Activated CD4-positive, alpha-beta memory T cell treated with anti-CD3 and anti-CD28 coated beads, Interleukin-2, amount 10 ng/mL, durations not matched to agents 7 days and 5 days (primary cell): ENCODE measurements around the gene UNC79. TPM values are rescaled to one million over a fixed set of nuclear protein-coding genes. Genes with fewer than 3 reads are reported as not detected.

Experiments used
- CTCF ChIA-PET: fragments of 350-600 bp; sonication (Branson Sonifier 250); formaldehyde crosslinking; loops from one replicate; lab custom pipeline; 2021; ENCODE audit warnings: antibody characterized with exemption, inconsistent platforms; lab: Charles Lee
- POLR2A ChIA-PET: fragments of 350-600 bp; sonication (Branson Sonifier 250); formaldehyde crosslinking; loops from one replicate; lab custom pipeline; 2021; ENCODE audit warnings: antibody characterized with exemption; lab: Charles Lee
- DNase-seq: peaks from one replicate; pipeline ENCODE4 v3.0.0-alpha.2; 2020
- H3K27ac Mint-ChIP-seq: one replicate; pipeline ENCODE4 v1.8.0; 2021; ENCODE audit warnings: mild to moderate bottlenecking, mixed read lengths
- H3K27me3 Mint-ChIP-seq: one replicate; pipeline ENCODE4 v1.8.0; 2021; ENCODE audit warnings: mixed read lengths
- H3K36me3 Mint-ChIP-seq: one replicate; pipeline ENCODE4 v1.8.0; 2021; ENCODE audit warnings: low read depth, mixed read lengths
- H3K4me1 Mint-ChIP-seq: one replicate; pipeline ENCODE4 v1.8.0; 2021; ENCODE audit warnings: mixed read lengths
- H3K4me3 Mint-ChIP-seq: one replicate; pipeline ENCODE4 v1.8.0; 2021; ENCODE audit warnings: mild to moderate bottlenecking, mixed read lengths
- H3K9me3 Mint-ChIP-seq: one replicate; pipeline ENCODE4 v1.8.0; 2021; ENCODE audit warnings: mixed read lengths
- total RNA-seq, 2 experiments: library from RNA; stranded (reverse); gene quantifications; one replicate each; pipeline ENCODE4 v1.2.3, GENCODE V29; 2021

Gene UNC79
- total RNA-seq, 2 experiments from 2014 or later: 0.03 TPM; not detected in 1

- Mint-ChIP-seq H3K27me3 (peaks cover 8% of the 10 kb centered on the region), H3K36me3 (no peaks in the 10 kb centered on the region), H3K4me1 (no peaks in the 10 kb centered on the region), H3K4me3 (no peak overlapping the region), H3K9me3 (no peaks in the 10 kb centered on the region), H3K27ac (no peak overlapping the region)
- DNase-seq: no peak
- POLR2A ChIA-PET: no interaction called here
- CTCF ChIA-PET: no interaction called here
These were observed 263.2 kb downstream of the UNC79 start for GRCh38 chr14:93693914-93694313.

- H3K9me3 Mint-ChIP-seq: no peaks in the 10 kb centered on the region
- DNase-seq: no peak
- H3K27me3 Mint-ChIP-seq: peaks cover 15% of the 10 kb centered on the region
- no peak overlapping the region for H3K4me3 Mint-ChIP-seq
- no peaks in the 10 kb centered on the region for H3K4me1 Mint-ChIP-seq
- POLR2A ChIA-PET: no interaction called here
- no peak overlapping the region for H3K27ac Mint-ChIP-seq
- no peaks in the 10 kb centered on the region for H3K36me3 Mint-ChIP-seq
- CTCF ChIA-PET: no interaction called here
These were observed 270.2 kb downstream of the UNC79 start for GRCh38 chr14:93700928-93701327.

- no peak for DNase-seq
- peaks cover 14% of the 10 kb centered on the region for H3K27me3 Mint-ChIP-seq
- H3K4me1 Mint-ChIP-seq: no peaks in the 10 kb centered on the region
- H3K27ac Mint-ChIP-seq: no peak overlapping the region
- ChIA-PET POLR2A (no interaction called here), CTCF (no interaction called here)
- no peaks in the 10 kb centered on the region for H3K36me3 Mint-ChIP-seq
- H3K4me3 Mint-ChIP-seq: no peak overlapping the region
- no peaks in the 10 kb centered on the region for H3K9me3 Mint-ChIP-seq
These were observed 270.8 kb downstream of the UNC79 start for GRCh38 chr14:93701562-93701961.

- H3K27ac Mint-ChIP-seq: no peak overlapping the region
- H3K4me3 Mint-ChIP-seq: no peak overlapping the region
- ChIA-PET CTCF (no interaction called here), POLR2A (no interaction called here)
- DNase-seq: no peak
- H3K36me3 Mint-ChIP-seq: no peaks in the 10 kb centered on the region
- no peaks in the 10 kb centered on the region for H3K9me3 Mint-ChIP-seq
- no peaks in the 10 kb centered on the region for H3K4me1 Mint-ChIP-seq
- peaks cover 16% of the 10 kb centered on the region for H3K27me3 Mint-ChIP-seq
These were observed 272.2 kb downstream of the UNC79 start for GRCh38 chr14:93702946-93703345.

GRCh38 chr14:93703941-93704340 lies 273.2 kb downstream of the UNC79 start:
- CTCF ChIA-PET: no interaction called here
- H3K9me3 Mint-ChIP-seq: no peaks in the 10 kb centered on the region
- peaks cover 16% of the 10 kb centered on the region for H3K27me3 Mint-ChIP-seq
- POLR2A ChIA-PET: no interaction called here
- no peaks in the 10 kb centered on the region for H3K4me1 Mint-ChIP-seq
- no peak overlapping the region for H3K4me3 Mint-ChIP-seq
- H3K36me3 Mint-ChIP-seq: no peaks in the 10 kb centered on the region
- no peak overlapping the region for H3K27ac Mint-ChIP-seq
- DNase-seq: no peak

- POLR2A ChIA-PET: no interaction called here
- CTCF ChIA-PET: no interaction called here
These were observed 274.9 kb downstream of the UNC79 start for GRCh38 chr14:93705513-93706156.

GRCh38 chr14:93706360-93706955 lies 275.7 kb downstream of the UNC79 start:
- CTCF ChIA-PET: no interaction called here
- no peaks in the 10 kb centered on the region for H3K4me1 Mint-ChIP-seq
- DNase-seq: no peak
- H3K36me3 Mint-ChIP-seq: no peaks in the 10 kb centered on the region
- no peak overlapping the region for H3K27ac Mint-ChIP-seq
- no peaks in the 10 kb centered on the region for H3K9me3 Mint-ChIP-seq
- H3K27me3 Mint-ChIP-seq: peaks cover 8% of the 10 kb centered on the region
- POLR2A ChIA-PET: no interaction called here
- H3K4me3 Mint-ChIP-seq: no peak overlapping the region

More at GRCh38 chr14:93705513-93706156, 274.9 kb downstream of the UNC79 start:
- H3K36me3 Mint-ChIP-seq: no peaks in the 10 kb centered on the region
- H3K4me1 Mint-ChIP-seq: no peaks in the 10 kb centered on the region
- DNase-seq: no peak
- H3K27me3 Mint-ChIP-seq: peaks cover 9% of the 10 kb centered on the region
- H3K27ac Mint-ChIP-seq: no peak overlapping the region
- H3K4me3 Mint-ChIP-seq: no peak overlapping the region
- H3K9me3 Mint-ChIP-seq: no peaks in the 10 kb centered on the region

- Mint-ChIP-seq H3K9me3 (no peaks in the 10 kb centered on the region), H3K36me3 (no peaks in the 10 kb centered on the region), H3K27me3 (peaks cover 5% of the 10 kb centered on the region), H3K4me1 (no peaks in the 10 kb centered on the region), H3K4me3 (no peak overlapping the region), H3K27ac (no peak overlapping the region)
- POLR2A ChIA-PET: no interaction called here
- CTCF ChIA-PET: interaction anchor here (1.0 to 1.7 kb wide), 2 partner anchors 31 to 196 kb away, joined by 3 read pairs; no protein-coding TSS in a partner anchor
- DNase-seq: no peak
These were observed 276.7 kb downstream of the UNC79 start for GRCh38 chr14:93707475-93707874.

GRCh38 chr14:93708311-93708734 lies 277.6 kb downstream of the UNC79 start:
- peaks cover 2% of the 10 kb centered on the region for H3K27me3 Mint-ChIP-seq
- H3K27ac Mint-ChIP-seq: no peak overlapping the region
- H3K4me3 Mint-ChIP-seq: no peak overlapping the region
- no peak for DNase-seq
- H3K36me3 Mint-ChIP-seq: no peaks in the 10 kb centered on the region
- ChIA-PET POLR2A (no interaction called here), CTCF (interaction anchor here (1.7 kb wide), 1 partner anchor 195 kb away, joined by 3 read pairs; no protein-coding TSS in a partner anchor)
- no peaks in the 10 kb centered on the region for H3K4me1 Mint-ChIP-seq
- H3K9me3 Mint-ChIP-seq: no peaks in the 10 kb centered on the region

GRCh38 chr14:93708800-93709199 lies 278.1 kb downstream of the UNC79 start:
- Mint-ChIP-seq H3K4me1 (no peaks in the 10 kb centered on the region), H3K9me3 (no peaks in the 10 kb centered on the region), H3K27me3 (peaks cover 2% of the 10 kb centered on the region), H3K27ac (no peak overlapping the region), H3K4me3 (no peak overlapping the region), H3K36me3 (no peaks in the 10 kb centered on the region)
- no peak for DNase-seq
- ChIA-PET CTCF (interaction anchor here (1.7 kb wide), 1 partner anchor 195 kb away, joined by 3 read pairs; no protein-coding TSS in a partner anchor), POLR2A (no interaction called here)

GRCh38 chr14:93709249-93709648 lies 278.5 kb downstream of the UNC79 start:
- CTCF ChIA-PET: interaction anchor here (1.7 kb wide), 1 partner anchor 194 kb away, joined by 3 read pairs; no protein-coding TSS in a partner anchor
- peaks cover 2% of the 10 kb centered on the region for H3K27me3 Mint-ChIP-seq
- DNase-seq: no peak
- no peaks in the 10 kb centered on the region for H3K4me1 Mint-ChIP-seq
- POLR2A ChIA-PET: no interaction called here
- H3K36me3 Mint-ChIP-seq: no peaks in the 10 kb centered on the region
- no peak overlapping the region for H3K27ac Mint-ChIP-seq
- H3K4me3 Mint-ChIP-seq: no peak overlapping the region
- H3K9me3 Mint-ChIP-seq: no peaks in the 10 kb centered on the region

- Mint-ChIP-seq H3K4me1 (no peaks in the 10 kb centered on the region), H3K27me3 (peaks cover 2% of the 10 kb centered on the region), H3K36me3 (no peaks in the 10 kb centered on the region), H3K9me3 (no peaks in the 10 kb centered on the region), H3K4me3 (no peak overlapping the region), H3K27ac (no peak overlapping the region)
- DNase-seq: no peak
- CTCF ChIA-PET: no interaction called here
- POLR2A ChIA-PET: no interaction called here
These were observed 281.5 kb downstream of the UNC79 start for GRCh38 chr14:93712079-93712837.
